HCT116 (cell line): ENCODE measurements around the gene DNHD1. TPM values are rescaled to one million over a fixed set of nuclear protein-coding genes. Genes with fewer than 3 reads are reported as not detected.

Source experiments
- ATAC-seq: fragments of 200-7000 bp; cut with Tn5 transposase; 2 replicates; pipeline ENCODE4 v1.9.1; 2020; ENCODE audit warnings: mild to moderate bottlenecking, moderate library complexity
- BruUV-seq: library from RNA; stranded (reverse); fragments of 400-500 nt; replicated peaks from 2 replicates; lab custom pipeline; 2021; lab: Mats Ljungman, UMichigan
- CTCF ChIA-PET: fragments of 300-600 bp; sonication (Branson Sonifier 250); formaldehyde crosslinking; loops from one replicate; lab custom pipeline; 2021; ENCODE audit warnings: antibody characterized with exemption; lab: Charles Lee
- POLR2A ChIA-PET: fragments of 300-600, 350-600 bp; sonication (Branson Sonifier 250); formaldehyde crosslinking; loops from one replicate; lab custom pipeline; 2021; ENCODE audit warnings: antibody characterized with exemption; lab: Charles Lee
- RAD21 ChIA-PET, 2 experiments: fragments of 300-600 bp; sonication (Branson Sonifier 250); formaldehyde crosslinking; loops; one replicate each; lab custom pipeline; 2023; ENCODE audit warnings: low total read pairs in 2 of 2; ENCODE audit not compliant: uncharacterized antibody in 2 of 2, unreplicated experiment in 2 of 2, low non-redundant PET in 1 of 2; lab: Charles Lee
- DNase-seq: peaks from one replicate; pipeline ENCODE4 v3.0.0-alpha.2; 2010; ENCODE audit warnings: low read depth, low spot score
- H2AFZ ChIP-seq: fragments of 200-600 bp; shearing (Covaris generic), sonication (generic); 2 replicates; pipeline ENCODE4 v1.6.1; 2017; ENCODE audit warnings: low read depth, mixed run types, mixed read lengths, antibody characterized with exemption, low read length; ENCODE audit not compliant: poor library complexity, severe bottlenecking
- H3K27ac ChIP-seq: 2 replicates; pipeline ENCODE4 v1.5.1; 2012; ENCODE audit warnings: low read depth, low read length
- H3K27me3 ChIP-seq: fragments of 200-600 bp; sonication (generic); 2 replicates; pipeline ENCODE4 v1.6.1; 2016; ENCODE audit warnings: mixed run types, low read length, mixed read lengths; ENCODE audit not compliant: insufficient read depth
- H3K36me3 ChIP-seq, 2 experiments: fragments of 200-500 bp in 1 of 2; fragments of 200-600 bp in 1 of 2; sonication (Bioruptor generic) in 1 of 2; sonication (generic) in 1 of 2; 2 replicates each; pipeline versions ENCODE4 v1.5.1 to v1.6.1; 2014 to 2016; ENCODE audit warnings: low read length in 2 of 2, inconsistent platforms in 1 of 2, mixed read lengths in 1 of 2, mixed run types in 1 of 2; ENCODE audit not compliant: insufficient read depth in 2 of 2, control insufficient read depth in 1 of 2
- H3K4me1 ChIP-seq, 2 experiments: fragments of 200-600 bp in 1 of 2; sonication (generic) in 1 of 2; 2 replicates each; pipeline versions ENCODE4 v1.5.1 to v1.6.1; 2012 to 2017; ENCODE audit warnings: low read length in 2 of 2, inconsistent platforms in 1 of 2, mild to moderate bottlenecking in 1 of 2, mixed read lengths in 1 of 2, mixed run types in 1 of 2, moderate library complexity in 1 of 2; ENCODE audit not compliant: insufficient read depth in 2 of 2, control insufficient read depth in 1 of 2
- H3K4me2 ChIP-seq: fragments of 200-600 bp; sonication (generic); 2 replicates; pipeline ENCODE4 v1.6.1; 2017; ENCODE audit warnings: mixed run types, low read length, mixed read lengths
- H3K4me3 ChIP-seq, 2 experiments: fragments of 200-600 bp in 1 of 2; sonication (generic) in 1 of 2; replicated peaks in 1 of 2; 2 replicates each; pipeline ENCODE4 v1.5.1; 2011 to 2016; ENCODE audit warnings: low read length in 2 of 2, control low read depth in 1 of 2, low read depth in 1 of 2, mild to moderate bottlenecking in 1 of 2, mixed read lengths in 1 of 2, mixed run types in 1 of 2
- H3K79me2 ChIP-seq: fragments of 200-600 bp; sonication (generic); 2 replicates; pipeline ENCODE4 v1.6.1; 2017; ENCODE audit warnings: mild to moderate bottlenecking, mixed run types, low read length, moderate library complexity, mixed read lengths; ENCODE audit not compliant: insufficient read depth
- H3K9ac ChIP-seq: fragments of 200-600 bp; sonication (generic); 2 replicates; pipeline ENCODE4 v1.6.1; 2016; ENCODE audit warnings: low read length, mixed read lengths
- H3K9me2 ChIP-seq: fragments of 200-600 bp; sonication (generic), shearing (Covaris generic); 2 replicates; pipeline ENCODE4 v1.6.1; 2017; ENCODE audit warnings: mixed run types, mild to moderate bottlenecking, moderate library complexity; ENCODE audit not compliant: insufficient read depth
- H3K9me3 ChIP-seq, 2 experiments: fragments of 200-500 bp in 1 of 2; fragments of 200-600 bp in 1 of 2; sonication (Bioruptor generic) in 1 of 2; sonication (generic) in 1 of 2; 2 replicates each; pipeline ENCODE4 v1.6.1; 2014 to 2017; ENCODE audit warnings: low read length in 2 of 2, mixed read lengths in 2 of 2, inconsistent platforms in 1 of 2, low read depth in 1 of 2, mild to moderate bottlenecking in 1 of 2, mixed run types in 1 of 2, moderate library complexity in 1 of 2; ENCODE audit not compliant: control insufficient read depth in 1 of 2, insufficient read depth in 1 of 2
- H4K20me1 ChIP-seq: fragments of 200-600 bp; sonication (generic), shearing (Covaris generic); 2 replicates; pipeline ENCODE4 v1.6.1; 2017; ENCODE audit warnings: mixed run types, mild to moderate bottlenecking, moderate library complexity; ENCODE audit not compliant: insufficient read depth
- ATF3 ChIP-seq: IDR thresholded peaks from 2 replicates; pipeline ENCODE4 v1.6.1; 2012
- CEBPB ChIP-seq: IDR thresholded peaks from 2 replicates; pipeline ENCODE4 v1.6.1; 2012; ENCODE audit warnings: low read depth
- CTCF ChIP-seq, 3 experiments: fragments of 200-600 bp in 1 of 3; sonication (generic) in 1 of 3; IDR thresholded peaks in 2 of 3; conservative IDR thresholded peaks in 1 of 3; 2 replicates each; pipeline ENCODE4 v1.5.1; 2012 to 2017; ENCODE audit warnings: low read depth in 2 of 3, low read length in 2 of 3, antibody characterized with exemption in 1 of 3, borderline replicate concordance in 1 of 3, control low read depth in 1 of 3, mild to moderate bottlenecking in 1 of 3, mixed read lengths in 1 of 3, mixed run types in 1 of 3, moderate library complexity in 1 of 3; ENCODE audit not compliant: insufficient read depth in 1 of 3
- ELF1 ChIP-seq: IDR thresholded peaks from 2 replicates; pipeline ENCODE4 v1.6.1; 2012; ENCODE audit warnings: low read depth, borderline replicate concordance
- EZH2 ChIP-seq: fragments of 200-600 bp; sonication (generic); IDR thresholded peaks from 2 replicates; pipeline ENCODE4 v1.6.1; 2017; ENCODE audit warnings: antibody characterized with exemption, mixed run types
- FOSL1 ChIP-seq: IDR thresholded peaks from 2 replicates; pipeline ENCODE4 v1.6.1; 2012; ENCODE audit warnings: low read depth
- MAX ChIP-seq: IDR thresholded peaks from 2 replicates; pipeline ENCODE4 v1.6.1; 2012
- POLR2A ChIP-seq: IDR thresholded peaks from 2 replicates; pipeline ENCODE4 v1.7.0; 2011; ENCODE audit warnings: borderline replicate concordance; ENCODE audit not compliant: insufficient read depth, insufficient read length; ENCODE audit errors: extremely low read depth
- POLR2AphosphoS5 ChIP-seq: IDR thresholded peaks from 2 replicates; pipeline ENCODE4 v1.6.1; 2011; ENCODE audit warnings: mild to moderate bottlenecking, low read depth, low read length, moderate library complexity
- RAD21 ChIP-seq: IDR thresholded peaks from 2 replicates; pipeline ENCODE4 v1.6.1; 2012; ENCODE audit warnings: low read depth, mild to moderate bottlenecking
- SP1 ChIP-seq: IDR thresholded peaks from 2 replicates; pipeline ENCODE4 v1.6.1; 2012; ENCODE audit warnings: low read depth
- SRF ChIP-seq: IDR thresholded peaks from 2 replicates; pipeline ENCODE4 v1.6.1; 2012; ENCODE audit warnings: low read depth
- TCF7L2 ChIP-seq: IDR thresholded peaks from 2 replicates; pipeline ENCODE4 v1.7.0; 2011; ENCODE audit warnings: borderline replicate concordance, inconsistent platforms; ENCODE audit not compliant: insufficient read depth, insufficient read length; ENCODE audit errors: extremely low read depth
- intact Hi-C: fragments of 100-400 bp; cut with micrococcal nuclease; formaldehyde crosslinking; loops from 2 replicates; pipeline ENCODE4 v1.10.0; 2022
- total RNA-seq: library from RNA; stranded (reverse); gene quantifications from one replicate; pipeline ENCODE4 v1.2.1, GENCODE V29; 2021; ENCODE audit not compliant: unreplicated experiment

Gene DNHD1
- total RNA-seq, 1 experiment from 2014 or later: 8.0 TPM

- BruUV-seq: TSS peak; percentile 46
- TF ChIP-seq CTCF (IDR thresholded peaks at IDR 0.05 in 2 of 3, conservative IDR thresholded peaks at IDR 0.05 in 1 of 3; ENCODE audit: borderline replicate concordance in 1 of 3, insufficient read depth in 1 of 3, low read depth in 2 of 3, low read length in 2 of 3) (peak in 1 of 3 experiments; percentile 36; a peak in 2 of 6 replicates), EZH2 (no peak)
- Histone ChIP-seq H3K4me2 (peak overlapping the region; percentile 95), H3K27me3 (no peaks in the 10 kb centered on the region), H3K4me1 (peaks cover 5 to 25% of the 10 kb centered on the region in 2 experiments; a peak in 3 of 4 replicates), H3K4me3 (peak overlapping the region; percentile 44 to 85), H3K27ac (peak overlapping the region; percentile 63), H3K9ac (peak overlapping the region; percentile 63), H2AFZ (no peak overlapping the region), H4K20me1 (no peaks in the 10 kb centered on the region), H3K9me2 (no peaks in the 10 kb centered on the region), H3K79me2 (peaks cover 10% of the 10 kb centered on the region; the same call in 1 of the 2 replicates), H3K36me3 (peaks cover 5 to 28% of the 10 kb centered on the region in 2 experiments; a peak in 2 of 4 replicates), H3K9me3 (no peaks in the 10 kb centered on the region)
- RAD21 ChIA-PET: interaction anchor here in 1 of 2 experiments (0.6 kb wide), 1 partner anchor 96 kb away, joined by 3 read pairs; no protein-coding TSS in a partner anchor
- intact Hi-C loops: no loop called here
- CTCF ChIA-PET: interaction anchor here (1.4 kb wide), 1 partner anchor 35 kb away, joined by 3 read pairs; no protein-coding TSS in a partner anchor
- no peak for DNase-seq
- POLR2A ChIA-PET: interaction anchor here (0.8 to 1.2 kb wide), 3 partner anchors 93 to 145 kb away, joined by 3 read pairs; partner anchors contain the start of gene TPP1
- ATAC-seq: no peak
These were observed 22.7 kb upstream of the DNHD1 start for GRCh38 chr11:6474413-6474792.

- peaks cover 4 to 27% of the 10 kb centered on the region in 2 experiments; a peak in 3 of 4 replicates for H3K4me1 ChIP-seq
- H3K36me3 ChIP-seq: peaks cover 8 to 34% of the 10 kb centered on the region in 2 experiments; a peak in 2 of 4 replicates
- H3K79me2 ChIP-seq: peaks cover 15% of the 10 kb centered on the region
- no peaks in the 10 kb centered on the region; the same call in 1 of the 2 replicates for H4K20me1 ChIP-seq
- peak overlapping the region; percentile 63 for H3K27ac ChIP-seq
- ChIA-PET CTCF (interaction anchor here (1.1 to 1.8 kb wide), 4 partner anchors 32 to 96 kb away, joined by 3 to 6 read pairs (median 3); no protein-coding TSS in a partner anchor), RAD21 (interaction anchor here (0.6 to 1.2 kb wide), 2 partner anchors 9 to 85 kb away, joined by 3 to 5 read pairs; partner anchors contain the start of gene SMPD1 (in 1 of the 2)), POLR2A (interaction anchor here (0.8 to 1.2 kb wide), 3 partner anchors 9 to 144 kb away, joined by 3 read pairs; partner anchors contain the start of gene TPP1)
- H2AFZ ChIP-seq: no peak overlapping the region
- BruUV-seq: no TSS peak
- intact Hi-C loops: no loop called here
- H3K9me2 ChIP-seq: no peaks in the 10 kb centered on the region
- no peak overlapping the region; a peak in 1 of 4 replicates for H3K4me3 ChIP-seq
- no peak for ATAC-seq
- peak overlapping the region; percentile 95 for H3K4me2 ChIP-seq
- H3K9ac ChIP-seq: peak overlapping the region; percentile 63; the same call in 1 of the 2 replicates
- no peaks in the 10 kb centered on the region for H3K27me3 ChIP-seq
- DNase-seq: no peak
- no peaks in the 10 kb centered on the region for H3K9me3 ChIP-seq
- TF ChIP-seq EZH2 (no peak), FOSL1 (no peak), MAX (no peak), POLR2A (no peak), SP1 (0 out of 2 replicates have a peak, but pooled peaks have one; percentile 7), CEBPB (no peak), RAD21 (no peak), TCF7L2 (no peak), POLR2AphosphoS5 (peak; percentile 58), SRF (no peak), ATF3 (no peak), ELF1 (no peak)
These were observed 22.1 kb upstream of the DNHD1 start for GRCh38 chr11:6474806-6475500.
